Osteocyte (in vitro differentiated cells): ENCODE measurements around the gene RAP1GDS1. TPM values are rescaled to one million over a fixed set of nuclear protein-coding genes. Genes with fewer than 3 reads are reported as not detected.

Experiments used
- DNase-seq: peaks from one replicate; pipeline ENCODE4 v3.0.0; 2021; ENCODE audit warnings: mixed read lengths; ENCODE audit not compliant: unreplicated experiment; ENCODE audit errors: extremely low spot score
- H3K27ac Mint-ChIP-seq: one replicate; pipeline ENCODE4 v1.8.0; 2021; ENCODE audit warnings: mild to moderate bottlenecking, mixed read lengths; ENCODE audit not compliant: unreplicated experiment
- H3K27me3 Mint-ChIP-seq: one replicate; pipeline ENCODE4 v1.8.0; 2021; ENCODE audit warnings: mixed read lengths; ENCODE audit not compliant: unreplicated experiment
- H3K36me3 Mint-ChIP-seq: one replicate; pipeline ENCODE4 v1.8.0; 2021; ENCODE audit warnings: mixed read lengths; ENCODE audit not compliant: unreplicated experiment
- H3K4me1 Mint-ChIP-seq: one replicate; pipeline ENCODE4 v1.8.0; 2021; ENCODE audit warnings: mixed read lengths; ENCODE audit not compliant: unreplicated experiment
- H3K4me3 Mint-ChIP-seq: one replicate; pipeline ENCODE4 v1.8.0; 2021; ENCODE audit warnings: mild to moderate bottlenecking, moderate library complexity, mixed read lengths; ENCODE audit not compliant: unreplicated experiment
- H3K9me3 Mint-ChIP-seq: one replicate; pipeline ENCODE4 v1.8.0; 2021; ENCODE audit warnings: mixed read lengths; ENCODE audit not compliant: unreplicated experiment
- CTCF ChIP-seq: fragments of 200-600 bp; sonication (generic); IDR thresholded peaks from 2 replicates; pipeline ENCODE4 v1.5.0; 2021; ENCODE audit warnings: antibody characterized with exemption, mild to moderate bottlenecking, moderate library complexity
- total RNA-seq: library from RNA; stranded (reverse); gene quantifications from 2 replicates; pipeline ENCODE4 v1.2.1, GENCODE V29; 2021

Gene RAP1GDS1
- total RNA-seq, 1 donor from 2014 or later: 47.6 TPM

DNA sequence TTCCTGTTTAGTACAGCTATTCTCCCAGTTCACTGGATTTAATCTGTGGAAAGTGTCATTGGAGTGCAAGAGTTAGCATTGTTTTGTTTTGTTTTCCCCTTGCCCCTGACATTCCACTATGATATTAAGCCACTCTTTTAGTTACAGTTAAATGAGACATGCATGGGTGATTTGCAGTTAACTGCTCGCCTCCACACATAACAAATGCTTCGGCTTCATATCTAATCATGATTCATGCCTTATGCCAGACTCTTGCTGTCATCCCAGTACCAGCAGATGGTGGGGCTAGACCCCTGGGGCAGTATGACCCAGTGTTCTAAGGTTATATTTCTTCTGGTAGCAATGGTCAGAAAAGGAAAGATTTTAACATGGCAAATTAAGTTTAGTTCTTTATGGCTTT is 80.1 kb downstream of the RAP1GDS1 start:
- H3K4me3 Mint-ChIP-seq: no peak overlapping the region
- DNase-seq: no peak
- peaks cover 2% of the 10 kb centered on the region for H3K36me3 Mint-ChIP-seq
- H3K9me3 Mint-ChIP-seq: peaks cover 8% of the 10 kb centered on the region
- no peaks in the 10 kb centered on the region for H3K27me3 Mint-ChIP-seq
- H3K27ac Mint-ChIP-seq: peak overlapping the region; percentile 78
- H3K4me1 Mint-ChIP-seq: peaks cover 27% of the 10 kb centered on the region
- no peak for TF ChIP-seq CTCF

GRCh38 chr4:98343626-98344025 is 82.4 kb downstream of the RAP1GDS1 start:
- TF ChIP-seq CTCF: no peak
- H3K4me3 Mint-ChIP-seq: no peak overlapping the region
- H3K9me3 Mint-ChIP-seq: peaks cover 8% of the 10 kb centered on the region
- H3K4me1 Mint-ChIP-seq: peaks cover 19% of the 10 kb centered on the region
- H3K36me3 Mint-ChIP-seq: peaks cover 4% of the 10 kb centered on the region
- H3K27ac Mint-ChIP-seq: peak overlapping the region; percentile 38
- DNase-seq: no peak
- no peaks in the 10 kb centered on the region for H3K27me3 Mint-ChIP-seq

DNA sequence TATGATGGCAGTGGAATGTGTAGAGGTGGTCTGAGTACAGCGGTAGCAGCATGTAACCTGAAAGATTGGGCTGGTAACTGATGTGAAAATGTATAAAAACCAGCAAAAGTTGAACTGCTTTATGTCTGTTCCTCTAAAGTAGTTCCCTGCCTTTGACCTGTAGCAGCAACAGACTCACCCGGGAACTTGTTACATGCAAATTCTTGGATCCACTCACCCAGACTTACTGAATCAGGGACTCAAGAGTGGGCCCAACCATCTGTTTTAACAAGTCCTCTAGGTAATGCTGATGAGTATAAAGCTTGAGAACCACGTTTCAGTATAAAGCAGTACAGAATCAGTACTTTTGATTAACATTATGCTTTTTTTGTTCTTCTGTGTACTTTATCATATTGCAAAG is 84.7 kb downstream of the RAP1GDS1 start:
- Mint-ChIP-seq H3K27me3 (no peaks in the 10 kb centered on the region), H3K4me1 (peaks cover 19% of the 10 kb centered on the region), H3K36me3 (peaks cover 12% of the 10 kb centered on the region), H3K9me3 (peaks cover under 1% of the 10 kb centered on the region), H3K27ac (no peak overlapping the region), H3K4me3 (no peak overlapping the region)
- TF ChIP-seq CTCF: no peak
- DNase-seq: no peak

GRCh38 chr4:98352396-98352795 is 91.2 kb downstream of the RAP1GDS1 start:
- no peak for DNase-seq
- TF ChIP-seq CTCF: no peak
- Mint-ChIP-seq H3K36me3 (peaks cover 16% of the 10 kb centered on the region), H3K4me1 (peaks cover 7% of the 10 kb centered on the region), H3K4me3 (no peak overlapping the region), H3K27me3 (no peaks in the 10 kb centered on the region), H3K9me3 (peaks cover 5% of the 10 kb centered on the region), H3K27ac (no peak overlapping the region)

DNA sequence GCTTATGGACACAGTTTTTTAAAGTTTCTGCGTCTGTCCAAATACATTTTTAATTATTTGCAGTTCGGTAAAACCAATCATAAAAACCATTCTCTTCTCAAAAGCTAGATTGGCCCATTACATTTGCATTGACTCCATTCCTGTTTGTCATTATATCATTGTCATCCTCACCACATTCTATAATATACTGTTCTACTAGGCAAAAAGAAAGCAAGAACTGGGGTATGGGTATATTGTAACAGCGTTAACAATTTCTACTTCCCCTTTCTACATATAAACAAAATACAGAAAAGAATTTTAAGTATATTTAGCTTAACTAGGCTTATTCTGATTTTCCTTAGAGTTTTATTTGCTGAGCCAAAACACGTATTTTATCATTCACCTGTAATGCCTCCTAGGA is 91.8 kb downstream of the RAP1GDS1 start:
- Mint-ChIP-seq H3K27me3 (no peaks in the 10 kb centered on the region), H3K9me3 (peaks cover 5% of the 10 kb centered on the region), H3K27ac (no peak overlapping the region), H3K4me3 (no peak overlapping the region), H3K36me3 (peaks cover 16% of the 10 kb centered on the region), H3K4me1 (peaks cover 7% of the 10 kb centered on the region)
- DNase-seq: no peak
- no peak for TF ChIP-seq CTCF
